ENCODE measurements around the gene KRTAP10-11.

DNA sequence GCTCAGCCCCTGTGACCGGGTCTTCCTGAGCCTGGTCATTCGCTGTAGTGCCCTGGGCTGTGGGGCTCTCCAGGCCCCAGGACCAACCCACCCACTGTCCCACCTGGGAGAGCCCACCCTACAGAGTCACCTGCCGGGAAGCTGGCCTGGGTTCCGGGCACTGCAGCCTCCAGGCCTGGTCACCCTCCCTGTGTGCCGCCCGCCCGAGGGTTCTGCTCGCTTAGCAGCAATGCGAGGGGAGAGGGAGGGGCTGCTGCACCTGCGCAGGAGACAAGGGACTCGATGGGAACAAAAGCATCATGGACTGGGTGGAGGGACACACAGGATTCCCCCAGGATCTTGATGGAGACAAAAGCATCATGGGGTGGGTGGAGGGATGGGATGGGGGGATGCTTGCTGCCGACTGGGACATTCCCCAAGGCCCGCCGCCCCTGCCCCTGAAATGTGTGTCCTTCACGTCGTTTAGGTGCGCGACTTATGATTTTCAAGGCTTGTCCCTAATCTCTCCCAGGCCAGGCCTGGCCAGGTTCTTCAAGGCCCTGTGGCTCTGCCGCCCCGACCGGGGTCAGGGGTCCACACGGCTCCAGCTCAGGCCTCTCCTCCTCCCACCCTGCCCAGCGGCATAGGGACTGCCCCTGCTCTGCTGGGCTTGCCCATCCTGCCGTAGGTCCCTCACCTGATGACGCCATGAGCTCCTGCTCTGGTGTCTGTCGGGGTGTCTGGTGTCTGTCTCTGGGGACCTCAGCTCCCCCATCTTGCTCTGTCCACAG, 32.6 kb upstream of the KRTAP10-11 start:
- TF ChIP-seq, protein P1, sequence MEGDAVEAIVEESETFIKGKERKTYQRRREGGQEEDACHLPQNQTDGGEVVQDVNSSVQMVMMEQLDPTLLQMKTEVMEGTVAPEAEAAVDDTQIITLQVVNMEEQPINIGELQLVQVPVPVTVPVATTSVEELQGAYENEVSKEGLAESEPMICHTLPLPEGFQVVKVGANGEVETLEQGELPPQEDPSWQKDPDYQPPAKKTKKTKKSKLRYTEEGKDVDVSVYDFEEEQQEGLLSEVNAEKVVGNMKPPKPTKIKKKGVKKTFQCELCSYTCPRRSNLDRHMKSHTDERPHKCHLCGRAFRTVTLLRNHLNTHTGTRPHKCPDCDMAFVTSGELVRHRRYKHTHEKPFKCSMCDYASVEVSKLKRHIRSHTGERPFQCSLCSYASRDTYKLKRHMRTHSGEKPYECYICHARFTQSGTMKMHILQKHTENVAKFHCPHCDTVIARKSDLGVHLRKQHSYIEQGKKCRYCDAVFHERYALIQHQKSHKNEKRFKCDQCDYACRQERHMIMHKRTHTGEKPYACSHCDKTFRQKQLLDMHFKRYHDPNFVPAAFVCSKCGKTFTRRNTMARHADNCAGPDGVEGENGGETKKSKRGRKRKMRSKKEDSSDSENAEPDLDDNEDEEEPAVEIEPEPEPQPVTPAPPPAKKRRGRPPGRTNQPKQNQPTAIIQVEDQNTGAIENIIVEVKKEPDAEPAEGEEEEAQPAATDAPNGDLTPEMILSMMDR (conservative IDR thresholded peaks at IDR 0.05): no peak
- TF ChIP-seq ZFX (IDR thresholded peaks at IDR 0.05): no peak

Data from C4-2B (cell line).